Lower lobe of right lung (tissue), 2 donors: ENCODE results near the gene CHRNB2. TPM values are rescaled to one million over a fixed set of nuclear protein-coding genes. Genes with fewer than 3 reads are reported as not detected.

Experiments used
- ATAC-seq, 2 donors: fragments of 200-7000 bp; cut with Tn5 transposase; one replicate each; pipeline ENCODE4 v1.9.1; 2020 to 2022; ENCODE audit warnings: mild to moderate bottlenecking in 2 of 2, moderate library complexity in 2 of 2
- DNase-seq: peaks from one replicate; pipeline ENCODE4 v3.0.0-alpha.2; 2020
- H3K27ac ChIP-seq: fragments of 200-600 bp; one replicate; pipeline ENCODE4 v1.8.0; 2022
- H3K27me3 ChIP-seq: fragments of 200-600 bp; one replicate; pipeline ENCODE4 v1.8.0; 2022; ENCODE audit warnings: low read depth
- H3K36me3 ChIP-seq: fragments of 200-600 bp; one replicate; pipeline ENCODE4 v1.8.0; 2022; ENCODE audit warnings: mild to moderate bottlenecking
- H3K4me1 ChIP-seq: fragments of 200-600 bp; one replicate; pipeline ENCODE4 v1.8.0; 2022
- H3K4me3 ChIP-seq: fragments of 200-600 bp; one replicate; pipeline ENCODE4 v1.8.0; 2022; ENCODE audit warnings: mild to moderate bottlenecking
- H3K9me3 ChIP-seq: fragments of 200-600 bp; one replicate; pipeline ENCODE4 v1.8.0; 2022
- CTCF ChIP-seq: fragments of 200-600 bp; IDR thresholded peaks from one replicate; pipeline ENCODE4 v1.8.0; 2022; ENCODE audit warnings: antibody characterized with exemption, mild to moderate bottlenecking
- intact Hi-C: fragments of 100-400 bp; cut with DNase I; formaldehyde crosslinking; loops from one replicate; pipeline ENCODE4 v1.11.0; 2022
- total RNA-seq: library from RNA; stranded (reverse); fragmentation: NEBNext Ultra II Directional; extraction: Animal tissue kit (Norgen Biotek cat#: 25700); gene quantifications from one replicate; pipeline ENCODE4 v1.2.1, GENCODE V29; 2021
- donor health status: DM: no; HTN: yes; CAD: no; lungs with severe emphysema.

Gene CHRNB2
- total RNA-seq, 1 donor from 2014 or later = not detected

GRCh38 chr1:154549202-154549770 is 18.3 kb upstream of the CHRNB2 start:
- no peak for DNase-seq
- Histone ChIP-seq H3K27ac (no peak overlapping the region), H3K4me1 (peaks cover 25% of the 10 kb centered on the region), H3K27me3 (no peaks in the 10 kb centered on the region), H3K4me3 (no peak overlapping the region), H3K36me3 (peaks cover 59% of the 10 kb centered on the region), H3K9me3 (no peaks in the 10 kb centered on the region)
- ATAC-seq = no peak
- TF ChIP-seq CTCF = no peak
- intact Hi-C loops = loop anchor here (10.0 kb wide), 1 partner anchor 54 kb away; no protein-coding TSS in a partner anchor

GRCh38 chr1:154550070-154550469 is 17.5 kb upstream of the CHRNB2 start:
- Histone ChIP-seq H3K36me3 (peaks cover 66% of the 10 kb centered on the region), H3K27ac (no peak overlapping the region), H3K27me3 (no peaks in the 10 kb centered on the region), H3K4me3 (no peak overlapping the region), H3K9me3 (no peaks in the 10 kb centered on the region), H3K4me1 (peaks cover 25% of the 10 kb centered on the region)
- intact Hi-C loops = no loop called here
- DNase-seq = no peak
- ATAC-seq = no peak
- no peak for TF ChIP-seq CTCF

- intact Hi-C loops = no loop called here
- H3K9me3 ChIP-seq = no peaks in the 10 kb centered on the region
- no peak overlapping the region for H3K27ac ChIP-seq
- peaks cover 25% of the 10 kb centered on the region for H3K4me1 ChIP-seq
- ATAC-seq = no peak
- no peak for DNase-seq
- peaks cover 72% of the 10 kb centered on the region for H3K36me3 ChIP-seq
- no peak for TF ChIP-seq CTCF
- no peak overlapping the region for H3K4me3 ChIP-seq
- H3K27me3 ChIP-seq = no peaks in the 10 kb centered on the region
Measured at GRCh38 chr1:154550657-154551056, 16.9 kb upstream of the CHRNB2 start.

- no peak overlapping the region for H3K4me3 ChIP-seq
- TF ChIP-seq CTCF = no peak
- H3K27ac ChIP-seq = no peak overlapping the region
- peaks cover 77% of the 10 kb centered on the region for H3K36me3 ChIP-seq
- intact Hi-C loops = no loop called here
- no peak for ATAC-seq
- no peaks in the 10 kb centered on the region for H3K27me3 ChIP-seq
- H3K4me1 ChIP-seq = peaks cover 32% of the 10 kb centered on the region
- DNase-seq = no peak
- H3K9me3 ChIP-seq = no peaks in the 10 kb centered on the region
Measured at GRCh38 chr1:154551474-154551873, 16.1 kb upstream of the CHRNB2 start.

DNA sequence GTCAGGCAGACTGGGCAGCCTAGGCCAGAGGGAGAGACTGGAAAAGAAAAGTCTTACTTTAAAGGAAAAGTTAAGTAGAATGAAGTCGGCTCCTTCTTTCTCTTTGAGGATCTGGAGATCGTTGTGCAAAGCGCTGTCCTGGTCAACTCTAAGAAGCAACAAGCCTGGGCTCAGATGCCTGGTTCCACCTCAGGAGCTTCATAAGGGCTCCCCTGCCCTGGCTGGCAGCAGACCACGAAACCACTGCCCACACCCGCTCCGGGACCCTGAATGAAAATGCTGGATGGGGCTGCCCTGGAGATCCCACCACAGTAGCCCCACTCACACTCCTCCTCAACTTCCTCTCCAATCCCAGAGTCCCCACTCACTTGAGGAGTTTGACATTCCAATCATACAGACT is 15.5 kb upstream of the CHRNB2 start:
- H3K27ac ChIP-seq = no peak overlapping the region
- peaks cover 38% of the 10 kb centered on the region for H3K4me1 ChIP-seq
- ATAC-seq = no peak
- H3K9me3 ChIP-seq = no peaks in the 10 kb centered on the region
- intact Hi-C loops = no loop called here
- no peak for TF ChIP-seq CTCF
- peaks cover 77% of the 10 kb centered on the region for H3K36me3 ChIP-seq
- H3K4me3 ChIP-seq = no peak overlapping the region
- DNase-seq = no peak
- no peaks in the 10 kb centered on the region for H3K27me3 ChIP-seq
